KMS-11 (cell line): ENCODE data around the gene DLL3.

Experiments
- H2AFZ ChIP-seq: fragments of 200-600 bp; sonication (generic); 2 replicates; pipeline ENCODE4 v1.6.1; 2016; ENCODE audit warnings: antibody characterized with exemption, mixed run types, low read depth
- H3K27ac ChIP-seq: fragments of 200-600 bp; sonication (generic); 2 replicates; pipeline ENCODE4 v1.6.1; 2016; ENCODE audit warnings: mild to moderate bottlenecking, mixed run types
- H3K27me3 ChIP-seq: fragments of 200-600 bp; sonication (generic); 2 replicates; pipeline ENCODE4 v1.6.1; 2017; ENCODE audit warnings: mild to moderate bottlenecking, low read depth, mixed run types, moderate library complexity; ENCODE audit not compliant: insufficient read depth
- H3K36me3 ChIP-seq: fragments of 200-600 bp; sonication (generic); 2 replicates; pipeline ENCODE4 v1.6.1; 2017; ENCODE audit warnings: mild to moderate bottlenecking, mixed run types; ENCODE audit not compliant: insufficient read depth
- H3K4me1 ChIP-seq: fragments of 200-600 bp; sonication (generic); 2 replicates; pipeline ENCODE4 v1.6.1; 2016; ENCODE audit warnings: mild to moderate bottlenecking, low read depth, mixed run types; ENCODE audit not compliant: poor library complexity, severe bottlenecking
- H3K4me2 ChIP-seq: fragments of 200-600 bp; sonication (generic); 2 replicates; pipeline ENCODE4 v1.7.0; 2016; ENCODE audit warnings: mild to moderate bottlenecking, mixed run types
- H3K4me3 ChIP-seq: fragments of 200-600 bp; sonication (generic); IDR thresholded peaks from 2 replicates; pipeline ENCODE4 v1.6.1; 2017; ENCODE audit warnings: low read depth, low read length, mixed read lengths; ENCODE audit not compliant: insufficient read depth
- H3K79me2 ChIP-seq: fragments of 200-600 bp; sonication (generic); 2 replicates; pipeline ENCODE4 v1.6.1; 2016; ENCODE audit warnings: low read depth, mixed run types; ENCODE audit not compliant: insufficient read depth
- H3K9ac ChIP-seq: fragments of 200-600 bp; sonication (generic); 2 replicates; pipeline ENCODE4 v1.6.1; 2016; ENCODE audit warnings: mild to moderate bottlenecking, mixed run types
- H4K20me1 ChIP-seq: fragments of 200-600 bp; sonication (generic); 2 replicates; pipeline ENCODE4 v1.6.1; 2016; ENCODE audit warnings: mild to moderate bottlenecking, mixed run types; ENCODE audit not compliant: insufficient read depth
- TF ChIP-seq, protein P1 (sequence below): fragments of 200-600 bp; sonication (generic); conservative IDR thresholded peaks from 2 replicates; pipeline ENCODE4 v1.6.1; 2017; ENCODE audit warnings: low read depth, mild to moderate bottlenecking, antibody characterized with exemption, low read length, moderate library complexity, mixed read lengths

Gene DLL3

DNA sequence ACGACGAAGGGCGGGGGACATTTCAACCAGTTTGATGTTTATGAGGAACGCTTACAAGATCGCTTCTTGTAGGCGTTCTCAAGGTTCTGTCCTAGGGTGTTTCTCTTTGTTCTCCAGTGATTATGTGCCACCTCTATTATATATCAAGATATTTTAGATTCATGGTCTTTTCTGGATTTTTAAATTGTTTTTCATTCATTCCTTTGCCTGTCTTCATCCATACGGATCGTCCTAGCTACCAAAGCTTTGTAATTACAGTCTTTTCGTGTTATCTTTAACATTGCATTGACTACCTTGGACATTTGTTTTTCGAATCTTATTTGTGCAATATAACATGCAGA lies 41.6 kb downstream of the DLL3 start:
- no peaks in the 10 kb centered on the region for H3K36me3 ChIP-seq
- H2AFZ ChIP-seq, result peak overlapping the region; percentile 57
- no peaks in the 10 kb centered on the region for H3K27me3 ChIP-seq
- peaks cover 5% of the 10 kb centered on the region; the same call in 1 of the 2 replicates for H3K79me2 ChIP-seq
- no peak overlapping the region for H3K27ac ChIP-seq
- peaks cover 19% of the 10 kb centered on the region for H3K4me1 ChIP-seq
- TF ChIP-seq, protein P1, sequence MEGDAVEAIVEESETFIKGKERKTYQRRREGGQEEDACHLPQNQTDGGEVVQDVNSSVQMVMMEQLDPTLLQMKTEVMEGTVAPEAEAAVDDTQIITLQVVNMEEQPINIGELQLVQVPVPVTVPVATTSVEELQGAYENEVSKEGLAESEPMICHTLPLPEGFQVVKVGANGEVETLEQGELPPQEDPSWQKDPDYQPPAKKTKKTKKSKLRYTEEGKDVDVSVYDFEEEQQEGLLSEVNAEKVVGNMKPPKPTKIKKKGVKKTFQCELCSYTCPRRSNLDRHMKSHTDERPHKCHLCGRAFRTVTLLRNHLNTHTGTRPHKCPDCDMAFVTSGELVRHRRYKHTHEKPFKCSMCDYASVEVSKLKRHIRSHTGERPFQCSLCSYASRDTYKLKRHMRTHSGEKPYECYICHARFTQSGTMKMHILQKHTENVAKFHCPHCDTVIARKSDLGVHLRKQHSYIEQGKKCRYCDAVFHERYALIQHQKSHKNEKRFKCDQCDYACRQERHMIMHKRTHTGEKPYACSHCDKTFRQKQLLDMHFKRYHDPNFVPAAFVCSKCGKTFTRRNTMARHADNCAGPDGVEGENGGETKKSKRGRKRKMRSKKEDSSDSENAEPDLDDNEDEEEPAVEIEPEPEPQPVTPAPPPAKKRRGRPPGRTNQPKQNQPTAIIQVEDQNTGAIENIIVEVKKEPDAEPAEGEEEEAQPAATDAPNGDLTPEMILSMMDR, result peak; percentile 73
- no peaks in the 10 kb centered on the region for H4K20me1 ChIP-seq
- no peak overlapping the region for H3K4me3 ChIP-seq
- peak overlapping the region; percentile 36 for H3K4me2 ChIP-seq
- H3K9ac ChIP-seq, result peak overlapping the region; percentile 77; the same call in 1 of the 2 replicates

DNA sequence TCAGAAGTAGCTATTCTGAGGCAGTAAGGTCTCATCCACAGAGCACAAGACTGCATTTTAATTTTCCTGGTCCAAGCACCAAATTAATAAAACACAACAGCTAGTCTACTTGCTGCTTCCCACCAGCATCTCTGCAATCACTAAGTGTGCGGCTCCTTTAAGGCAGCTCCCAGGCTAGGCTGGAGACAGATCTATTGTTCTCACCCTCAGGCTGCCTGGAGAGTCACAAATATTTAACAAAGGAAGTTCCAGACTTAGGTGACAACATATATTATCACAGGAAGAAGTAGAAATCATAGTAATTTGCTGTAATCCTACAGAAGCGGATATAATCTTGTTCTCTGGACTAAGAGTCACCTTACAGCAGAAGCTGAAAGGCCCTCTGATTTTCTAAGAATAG lies 43.5 kb downstream of the DLL3 start:
- H3K27ac ChIP-seq, result no peak overlapping the region
- H3K36me3 ChIP-seq, result no peaks in the 10 kb centered on the region
- peaks cover 19% of the 10 kb centered on the region for H3K4me1 ChIP-seq
- no peaks in the 10 kb centered on the region for H4K20me1 ChIP-seq
- H3K4me2 ChIP-seq, result no peak overlapping the region
- H3K4me3 ChIP-seq, result no peak overlapping the region
- no peaks in the 10 kb centered on the region for H3K27me3 ChIP-seq
- no peak overlapping the region for H2AFZ ChIP-seq
- H3K79me2 ChIP-seq, result peaks cover 5% of the 10 kb centered on the region; the same call in 1 of the 2 replicates
- H3K9ac ChIP-seq, result no peak overlapping the region
- TF ChIP-seq, protein P1, result no peak

DNA sequence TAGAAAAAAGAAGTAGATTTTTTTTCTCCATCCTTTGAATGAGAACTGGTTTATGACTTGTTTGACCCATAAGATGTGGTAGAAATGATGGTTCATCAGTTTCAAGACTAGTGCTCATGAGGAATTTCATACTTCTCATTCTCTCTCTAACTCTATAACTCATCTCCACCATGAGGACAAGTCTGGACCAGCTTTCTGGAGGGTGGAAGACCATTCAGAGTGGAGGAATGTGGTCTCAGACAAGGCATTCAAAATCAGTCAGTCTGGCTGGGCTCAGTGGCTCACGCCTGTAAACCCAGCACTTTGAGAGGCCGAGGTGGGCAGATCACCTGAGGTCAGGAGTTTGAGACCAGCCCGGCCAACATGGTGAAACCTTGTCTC lies 44.7 kb downstream of the DLL3 start:
- no peak overlapping the region for H3K4me2 ChIP-seq
- peaks cover 5% of the 10 kb centered on the region; the same call in 1 of the 2 replicates for H3K79me2 ChIP-seq
- H3K27ac ChIP-seq, result no peak overlapping the region
- TF ChIP-seq, protein P1, result no peak
- no peaks in the 10 kb centered on the region for H3K36me3 ChIP-seq
- no peaks in the 10 kb centered on the region for H4K20me1 ChIP-seq
- peaks cover 13% of the 10 kb centered on the region for H3K4me1 ChIP-seq
- no peak overlapping the region for H3K4me3 ChIP-seq
- H3K9ac ChIP-seq, result no peak overlapping the region
- H3K27me3 ChIP-seq, result no peaks in the 10 kb centered on the region
- H2AFZ ChIP-seq, result no peak overlapping the region

DNA sequence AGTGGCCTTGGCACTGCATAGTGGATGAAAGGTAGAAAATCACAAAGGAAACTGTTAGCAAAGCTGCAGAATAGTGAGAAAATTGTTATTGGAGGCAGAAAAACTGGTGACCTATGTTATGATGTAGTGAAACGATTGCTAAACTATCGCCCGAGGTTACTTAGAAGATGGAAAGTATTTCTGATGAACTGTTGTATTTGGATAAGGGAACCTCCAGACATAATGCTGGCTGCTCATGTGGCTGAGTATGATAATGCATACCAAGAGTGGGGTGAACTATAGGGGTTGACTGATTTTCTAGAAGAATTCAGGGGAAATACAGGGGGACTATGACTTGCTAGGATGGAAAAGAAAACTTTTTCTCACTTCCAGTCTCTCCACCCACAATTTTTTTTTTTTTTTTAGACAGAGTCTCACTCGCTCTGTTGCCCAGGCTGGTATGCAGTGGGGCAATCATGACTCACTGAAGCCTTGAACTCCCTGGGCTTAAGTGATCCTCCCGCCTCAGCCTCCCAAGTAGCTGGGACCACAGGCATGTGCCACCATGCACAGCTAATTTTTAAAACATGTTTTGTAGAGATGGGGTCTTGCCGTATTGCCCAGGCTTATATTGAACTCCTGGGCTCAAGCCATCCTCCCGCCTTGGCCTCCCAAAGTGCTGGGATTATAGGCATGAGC lies 45.6 kb downstream of the DLL3 start:
- no peak overlapping the region for H3K27ac ChIP-seq
- H4K20me1 ChIP-seq, result no peaks in the 10 kb centered on the region
- no peaks in the 10 kb centered on the region for H3K79me2 ChIP-seq
- TF ChIP-seq, protein P1, result no peak
- H3K27me3 ChIP-seq, result no peaks in the 10 kb centered on the region
- H3K4me1 ChIP-seq, result peaks cover 5% of the 10 kb centered on the region
- no peak overlapping the region for H3K4me3 ChIP-seq
- no peaks in the 10 kb centered on the region for H3K36me3 ChIP-seq
- no peak overlapping the region for H3K9ac ChIP-seq
- no peak overlapping the region for H3K4me2 ChIP-seq
- H2AFZ ChIP-seq, result no peak overlapping the region
